Measurements from ENCODE around the gene LACRT. TPM values are rescaled to one million over a fixed set of nuclear protein-coding genes. Genes with fewer than 3 reads are reported as not detected.
"Not testable (repeated sequence)": the region's sequence is repeated elsewhere in the genome, so short reads cannot be mapped to it uniquely, and the experiment has no call there.

Gene LACRT
- total RNA-seq, 2 donors from 2014 or later = not detected

DNA sequence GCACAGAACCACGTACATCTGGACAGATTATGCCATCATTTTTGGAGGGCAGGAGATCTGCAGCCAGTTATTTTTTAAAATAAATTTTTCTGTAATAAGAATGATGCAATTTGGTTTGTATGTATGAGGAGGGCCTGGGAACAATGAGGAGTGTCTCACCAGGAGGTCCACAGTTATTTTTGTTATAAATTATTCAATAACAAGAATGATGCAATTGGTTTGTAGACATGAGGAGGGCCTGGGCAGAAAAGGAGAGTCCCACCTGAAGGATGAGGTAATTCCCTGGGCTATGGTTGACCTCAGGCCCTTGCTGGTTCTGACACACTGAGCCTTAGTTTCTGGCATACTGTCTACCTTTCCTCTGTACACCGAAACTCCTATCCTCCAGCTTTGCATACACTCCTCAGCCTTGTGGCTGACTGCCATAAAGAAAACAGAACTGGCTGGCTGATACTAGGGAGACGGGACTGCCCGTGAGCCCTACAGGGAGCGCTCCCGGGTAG, 22.5 kb upstream of the LACRT start:
- no peak for DNase-seq
- peaks cover 31% of the 10 kb centered on the region for H3K27me3 Mint-ChIP-seq (ENCODE audit: low read depth)
- ATAC-seq (replicated peaks in 1 of 2) = no peak
- H3K9me3 Mint-ChIP-seq = no peaks in the 10 kb centered on the region
- H3K4me1 Mint-ChIP-seq (ENCODE audit: low read depth) = no peaks in the 10 kb centered on the region
- H3K4me3 Mint-ChIP-seq = no peak overlapping the region
- no peak overlapping the region for H3K27ac Mint-ChIP-seq
- H3K36me3 Mint-ChIP-seq (ENCODE audit: insufficient read depth in 2 of 2) = no peaks in the 10 kb centered on the region

- H3K4me3 Mint-ChIP-seq = no peak overlapping the region
- ATAC-seq (replicated peaks in 1 of 2) = no peak
- DNase-seq = no peak
- H3K9me3 Mint-ChIP-seq = no peaks in the 10 kb centered on the region
- no peaks in the 10 kb centered on the region for H3K4me1 Mint-ChIP-seq (ENCODE audit: low read depth)
- no peaks in the 10 kb centered on the region for H3K36me3 Mint-ChIP-seq (ENCODE audit: insufficient read depth in 2 of 2)
- H3K27me3 Mint-ChIP-seq (ENCODE audit: low read depth) = peaks cover 31% of the 10 kb centered on the region
- no peak overlapping the region for H3K27ac Mint-ChIP-seq
These were observed 20.2 kb upstream of the LACRT start for GRCh38 chr12:54654926-54655325.

DNA sequence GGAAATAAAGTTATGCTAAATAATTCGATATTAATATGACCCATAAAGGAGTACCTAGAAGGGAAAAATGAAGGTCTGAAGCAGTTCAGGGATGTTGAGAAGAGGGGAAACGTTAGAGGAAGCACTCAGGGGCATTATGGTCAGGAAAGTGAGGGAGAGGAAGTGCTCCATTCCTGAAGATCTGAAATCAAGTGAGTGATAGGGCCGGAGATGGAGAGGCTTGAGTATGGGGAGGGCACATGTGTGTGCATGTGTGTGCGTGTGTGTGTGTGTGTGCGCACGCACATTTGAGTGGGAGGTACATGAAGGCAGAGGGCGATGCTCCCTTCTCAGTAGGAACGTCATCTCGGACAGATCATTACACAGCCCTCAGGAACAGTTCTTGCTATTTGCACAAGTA, 18.3 kb upstream of the LACRT start:
- Mint-ChIP-seq H3K4me3 (no peak overlapping the region), H3K27me3 (ENCODE audit: low read depth) (peaks cover 24% of the 10 kb centered on the region), H3K4me1 (ENCODE audit: low read depth) (no peaks in the 10 kb centered on the region), H3K27ac (no peak overlapping the region), H3K36me3 (ENCODE audit: insufficient read depth in 2 of 2) (no peaks in the 10 kb centered on the region), H3K9me3 (no peaks in the 10 kb centered on the region)
- no peak for DNase-seq
- ATAC-seq (replicated peaks in 1 of 2) = no peak

DNA sequence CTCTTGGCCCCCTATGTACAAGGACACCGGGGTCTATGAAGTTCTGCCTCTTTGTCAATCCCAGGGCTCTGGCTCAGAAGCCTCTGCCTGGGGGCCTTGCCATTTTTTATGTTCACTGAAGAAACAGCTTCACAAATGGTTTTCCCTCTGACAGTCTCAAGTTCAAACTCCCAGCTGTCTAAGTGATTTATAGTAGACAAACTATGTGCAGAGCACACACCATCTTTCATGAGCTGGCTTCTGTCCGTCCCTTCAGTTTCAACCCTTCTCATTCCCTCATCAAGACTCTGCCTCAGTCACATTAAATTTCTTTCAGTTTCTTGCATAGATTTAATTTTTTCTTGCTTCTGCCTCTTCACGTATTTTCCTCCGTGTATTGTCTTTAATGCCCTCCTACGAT, 16.2 kb upstream of the LACRT start:
- ATAC-seq (replicated peaks in 1 of 2) (no peak), DNase-seq (no peak)
- no peaks in the 10 kb centered on the region for H3K36me3 Mint-ChIP-seq (ENCODE audit: insufficient read depth in 2 of 2)
- peaks cover 35% of the 10 kb centered on the region for H3K27me3 Mint-ChIP-seq (ENCODE audit: low read depth)
- H3K4me3 Mint-ChIP-seq = no peak overlapping the region
- no peaks in the 10 kb centered on the region for H3K4me1 Mint-ChIP-seq (ENCODE audit: low read depth)
- H3K27ac Mint-ChIP-seq = no peak overlapping the region
- no peaks in the 10 kb centered on the region for H3K9me3 Mint-ChIP-seq

DNA sequence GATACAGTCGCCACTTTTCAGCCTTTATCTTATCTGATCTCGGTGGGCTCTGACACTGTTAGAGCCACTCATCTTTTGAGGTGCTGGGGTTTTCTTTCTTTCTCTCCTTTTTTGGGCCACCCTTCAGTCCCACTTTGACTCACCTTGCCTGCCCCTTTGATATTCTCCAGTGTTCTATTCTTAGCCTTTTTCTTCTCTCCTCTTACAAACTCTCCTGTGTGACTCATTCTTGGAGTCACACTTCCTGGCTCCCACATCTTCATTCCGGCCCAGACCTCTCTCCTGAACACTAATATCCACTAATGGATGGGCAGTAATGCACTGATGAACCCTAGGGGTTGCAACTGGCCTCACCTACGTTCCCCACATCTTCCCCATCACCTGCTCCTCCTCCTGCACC, 15.7 kb upstream of the LACRT start:
- no peaks in the 10 kb centered on the region for H3K36me3 Mint-ChIP-seq (ENCODE audit: insufficient read depth in 2 of 2)
- no peaks in the 10 kb centered on the region for H3K4me1 Mint-ChIP-seq (ENCODE audit: low read depth)
- H3K27ac Mint-ChIP-seq = no peak overlapping the region
- H3K27me3 Mint-ChIP-seq (ENCODE audit: low read depth) = peaks cover 40% of the 10 kb centered on the region
- H3K9me3 Mint-ChIP-seq = no peaks in the 10 kb centered on the region
- no peak overlapping the region for H3K4me3 Mint-ChIP-seq
- DNase-seq = no peak
- ATAC-seq (replicated peaks in 1 of 2) = no peak

GRCh38 chr12:54649825-54650224, 15.1 kb upstream of the LACRT start:
- no peak overlapping the region for H3K27ac Mint-ChIP-seq
- H3K36me3 Mint-ChIP-seq (ENCODE audit: insufficient read depth in 2 of 2) = no peaks in the 10 kb centered on the region
- H3K4me1 Mint-ChIP-seq (ENCODE audit: low read depth) = no peaks in the 10 kb centered on the region
- ATAC-seq (replicated peaks in 1 of 2) = no peak
- DNase-seq = no peak
- no peaks in the 10 kb centered on the region for H3K9me3 Mint-ChIP-seq
- H3K4me3 Mint-ChIP-seq = no peak overlapping the region
- H3K27me3 Mint-ChIP-seq (ENCODE audit: low read depth) = peaks cover 45% of the 10 kb centered on the region

- H3K9me3 Mint-ChIP-seq = no peaks in the 10 kb centered on the region
- H3K4me3 Mint-ChIP-seq = no peak within 1 kb of the TSS
- ATAC-seq (replicated peaks in 1 of 2) = no peak
- no peak within 1 kb of the TSS for H3K27ac Mint-ChIP-seq
- no peaks in the 10 kb centered on the region for H3K36me3 Mint-ChIP-seq (ENCODE audit: insufficient read depth in 2 of 2)
- DNase-seq = no peak
- no peaks in the 10 kb centered on the region for H3K4me1 Mint-ChIP-seq (ENCODE audit: low read depth)
- peaks cover 45% of the 10 kb centered on the region for H3K27me3 Mint-ChIP-seq (ENCODE audit: low read depth)
These were observed 13.6 kb upstream of the LACRT start, which contains the start of gene DCD for GRCh38 chr12:54648265-54648664. Gene DCD, minus strand, starts transcription at chr12:54648365. Its CDS starts 62 bp downstream, at chr12:54648303.

DNA sequence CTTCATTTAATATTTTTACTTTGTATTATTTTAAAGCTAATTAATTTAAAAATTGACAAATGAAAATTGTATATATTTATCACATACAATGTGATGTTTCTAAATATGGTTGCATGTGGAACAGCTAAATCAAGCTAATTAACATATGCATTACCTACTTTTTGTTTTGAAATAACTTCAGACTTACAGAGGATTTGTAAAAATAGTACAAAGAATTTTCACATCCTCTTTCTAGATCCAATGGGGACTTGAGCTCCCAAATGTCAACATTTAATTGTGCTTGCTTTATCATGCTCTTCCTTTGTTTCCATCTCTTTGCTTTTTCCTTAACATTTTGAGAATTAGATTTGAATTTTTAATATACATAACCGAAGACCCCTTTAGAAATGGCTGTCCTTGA, 6.9 kb upstream of the LACRT start:
- ATAC-seq (replicated peaks in 1 of 2) (no peak), DNase-seq (no peak)
- Mint-ChIP-seq H3K4me3 (no peak overlapping the region), H3K9me3 (no peaks in the 10 kb centered on the region), H3K36me3 (ENCODE audit: insufficient read depth in 2 of 2) (no peaks in the 10 kb centered on the region), H3K27ac (no peak overlapping the region), H3K4me1 (ENCODE audit: low read depth) (no peaks in the 10 kb centered on the region), H3K27me3 (ENCODE audit: low read depth) (peaks cover 26% of the 10 kb centered on the region)

- Mint-ChIP-seq H3K9me3 (no peaks in the 10 kb centered on the region), H3K27ac (no peak overlapping the region), H3K4me3 (no peak overlapping the region), H3K4me1 (ENCODE audit: low read depth) (no peaks in the 10 kb centered on the region), H3K27me3 (ENCODE audit: low read depth) (peaks cover 22% of the 10 kb centered on the region), H3K36me3 (ENCODE audit: insufficient read depth in 2 of 2) (no peaks in the 10 kb centered on the region)
- ATAC-seq (replicated peaks in 1 of 2) = no peak
- no peak for DNase-seq
These were observed 6.4 kb upstream of the LACRT start for GRCh38 chr12:54641089-54641488.

- not testable (repeated sequence) for H3K4me3 Mint-ChIP-seq; H3K27me3 Mint-ChIP-seq (ENCODE audit: low read depth); H3K9me3 Mint-ChIP-seq; ATAC-seq (replicated peaks in 1 of 2); H3K4me1 Mint-ChIP-seq (ENCODE audit: low read depth); H3K36me3 Mint-ChIP-seq (ENCODE audit: insufficient read depth in 2 of 2); DNase-seq; H3K27ac Mint-ChIP-seq
These were observed 4.4 kb upstream of the LACRT start for GRCh38 chr12:54639112-54639511.

DNA sequence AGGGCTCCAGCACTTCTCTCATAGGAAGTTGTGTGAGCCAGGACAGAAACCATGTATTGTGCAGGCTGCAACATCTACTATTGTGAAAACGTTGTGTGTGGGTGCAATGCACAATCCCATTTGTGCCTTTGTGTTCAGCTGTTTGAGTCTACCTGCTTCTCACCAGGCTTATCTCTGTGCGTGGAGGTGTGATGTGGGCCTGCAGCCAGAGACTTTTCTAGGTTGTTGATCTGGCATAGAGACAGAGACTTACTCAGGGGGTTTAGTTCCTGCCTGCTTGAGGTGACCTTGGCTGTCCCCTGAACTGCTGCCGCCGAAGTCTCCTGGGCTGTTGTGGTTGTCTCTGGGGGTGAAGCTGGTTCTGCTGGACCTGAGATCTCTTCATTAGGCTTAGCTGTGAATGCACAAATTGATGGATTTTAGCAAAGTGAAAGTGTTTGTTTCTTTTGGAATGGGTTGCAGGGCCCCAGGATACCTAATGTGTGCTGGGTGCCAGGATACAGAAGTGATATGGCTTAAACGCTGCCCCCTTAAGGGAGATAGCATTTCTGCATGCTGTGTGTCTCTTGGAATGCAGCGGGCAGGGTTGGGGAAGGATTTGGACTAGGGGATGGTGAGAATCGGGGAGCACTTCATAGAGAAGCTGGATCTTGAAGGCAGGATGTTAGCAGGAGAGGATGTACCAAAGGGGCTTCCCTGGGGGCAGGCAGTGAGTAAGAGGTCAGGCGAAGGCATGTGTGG, 2.5 kb downstream of the LACRT start:
- no peak for ATAC-seq (replicated peaks in 1 of 2)
- peaks cover 4% of the 10 kb centered on the region in 2 donors for H3K9me3 Mint-ChIP-seq
- DNase-seq = no peak
- no peaks in the 10 kb centered on the region for H3K4me1 Mint-ChIP-seq (ENCODE audit: low read depth)
- H3K27ac Mint-ChIP-seq = no peak overlapping the region
- peaks cover 9% of the 10 kb centered on the region for H3K27me3 Mint-ChIP-seq (ENCODE audit: low read depth)
- H3K4me3 Mint-ChIP-seq = no peak overlapping the region
- H3K36me3 Mint-ChIP-seq (ENCODE audit: insufficient read depth in 2 of 2) = peaks cover 3 to 4% of the 10 kb centered on the region in 2 donors

- Mint-ChIP-seq H3K4me3 (no peak overlapping the region), H3K4me1 (ENCODE audit: low read depth) (no peaks in the 10 kb centered on the region), H3K27me3 (ENCODE audit: low read depth) (peaks cover 15% of the 10 kb centered on the region), H3K36me3 (ENCODE audit: insufficient read depth in 2 of 2) (peaks cover 7 to 10% of the 10 kb centered on the region in 2 donors), H3K9me3 (peaks cover 8 to 9% of the 10 kb centered on the region in 2 donors), H3K27ac (no peak overlapping the region)
- DNase-seq (no peak), ATAC-seq (replicated peaks in 1 of 2) (no peak)
These were observed 3.1 kb downstream of the LACRT start for GRCh38 chr12:54631551-54631950.

DNA sequence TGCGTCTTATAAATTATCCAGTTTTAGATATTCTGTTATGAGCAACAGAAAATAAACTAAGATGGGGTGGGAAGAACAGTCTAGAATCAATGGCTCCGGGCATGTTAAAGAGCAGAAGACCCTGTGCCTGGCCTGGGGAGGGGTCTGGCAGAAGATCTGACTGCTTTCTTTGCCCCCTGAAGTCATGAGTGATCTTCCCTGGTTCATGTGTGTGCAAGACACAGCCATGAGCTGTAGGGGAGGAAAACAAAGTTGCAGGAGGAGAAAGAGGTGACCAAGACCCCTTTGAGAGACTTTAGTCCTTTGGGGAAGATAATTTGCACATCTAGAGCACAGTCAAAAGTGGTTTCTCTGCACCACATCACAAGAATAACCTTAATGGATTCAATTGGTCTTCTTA, 4.8 kb downstream of the LACRT start:
- DNase-seq (no peak), ATAC-seq (replicated peaks in 1 of 2) (no peak)
- H3K4me1 Mint-ChIP-seq (ENCODE audit: low read depth) = no peaks in the 10 kb centered on the region
- no peak overlapping the region for H3K27ac Mint-ChIP-seq
- no peak overlapping the region for H3K4me3 Mint-ChIP-seq
- peaks cover 28% of the 10 kb centered on the region for H3K27me3 Mint-ChIP-seq (ENCODE audit: low read depth)
- H3K36me3 Mint-ChIP-seq (ENCODE audit: insufficient read depth in 2 of 2) = peaks cover 8 to 11% of the 10 kb centered on the region in 2 donors
- H3K9me3 Mint-ChIP-seq = peaks cover 9 to 10% of the 10 kb centered on the region in 2 donors
